Hepatocyte (in vitro differentiated cells): ENCODE measurements around the gene AKT1. TPM values are rescaled to one million over a fixed set of nuclear protein-coding genes. Genes with fewer than 3 reads are reported as not detected.

Experiments
- DNase-seq: peaks from one replicate; pipeline ENCODE4 v3.0.0-alpha.2; 2016; ENCODE audit warnings: low spot score
- H2AFZ ChIP-seq: fragments of 200-600 bp; sonication (generic); 2 replicates; pipeline ENCODE4 v1.6.0; 2016; ENCODE audit warnings: antibody characterized with exemption, mild to moderate bottlenecking
- H3K27ac ChIP-seq: fragments of 200-600 bp; sonication (generic); 2 replicates; pipeline ENCODE4 v1.5.1; 2016; ENCODE audit warnings: mild to moderate bottlenecking
- H3K27me3 ChIP-seq: fragments of 200-600 bp; sonication (generic); 2 replicates; pipeline ENCODE4 v1.6.1; 2016
- H3K36me3 ChIP-seq: fragments of 200-600 bp; sonication (generic); replicated peaks from 2 replicates; pipeline ENCODE4 v1.5.1; 2016; ENCODE audit warnings: low read depth; ENCODE audit not compliant: insufficient read depth
- H3K4me1 ChIP-seq: fragments of 200-600 bp; sonication (generic); 2 replicates; pipeline ENCODE4 v1.5.1; 2016; ENCODE audit warnings: mild to moderate bottlenecking, moderate library complexity; ENCODE audit not compliant: insufficient read depth
- H3K4me2 ChIP-seq: fragments of 200-600 bp; sonication (generic); 2 replicates; pipeline ENCODE4 v1.6.0; 2016
- H3K4me3 ChIP-seq: fragments of 200-600 bp; sonication (generic); 2 replicates; pipeline ENCODE4 v1.5.1; 2016; ENCODE audit warnings: mild to moderate bottlenecking
- H3K79me2 ChIP-seq: fragments of 200-600 bp; sonication (generic); 2 replicates; pipeline ENCODE4 v1.6.0; 2017; ENCODE audit warnings: mild to moderate bottlenecking
- H3K9me2 ChIP-seq: fragments of 200-600 bp; sonication (generic); replicated peaks from 2 replicates; pipeline ENCODE4 v1.6.0; 2017; ENCODE audit warnings: mild to moderate bottlenecking; ENCODE audit not compliant: insufficient read depth
- H3K9me3 ChIP-seq: fragments of 200-600 bp; sonication (generic); 2 replicates; pipeline ENCODE4 v1.5.1; 2016; ENCODE audit warnings: low read depth, mild to moderate bottlenecking
- H4K20me1 ChIP-seq: fragments of 200-600 bp; sonication (generic); 2 replicates; pipeline ENCODE4 v1.6.0; 2016; ENCODE audit warnings: mild to moderate bottlenecking; ENCODE audit not compliant: insufficient read depth, poor library complexity, severe bottlenecking
- CTCF ChIP-seq: fragments of 200-600 bp; sonication (generic); IDR thresholded peaks from 2 replicates; pipeline ENCODE4 v1.5.1; 2016; ENCODE audit warnings: antibody characterized with exemption, mild to moderate bottlenecking; ENCODE audit not compliant: poor library complexity
- EZH2 ChIP-seq: fragments of 200-600 bp; sonication (generic); IDR thresholded peaks from 2 replicates; pipeline ENCODE4 v1.6.1; 2016; ENCODE audit warnings: antibody characterized with exemption, mild to moderate bottlenecking, borderline replicate concordance
- EZH2phosphoT487 ChIP-seq: fragments of 200-600 bp; sonication (generic); IDR thresholded peaks from one replicate; pipeline ENCODE4 v1.6.1; 2018; ENCODE audit warnings: antibody characterized with exemption, mild to moderate bottlenecking, low read depth, moderate library complexity; ENCODE audit not compliant: unreplicated experiment, severe bottlenecking
- WGBS: methylation state at CpG from one replicate; pipeline ENCODE4 v1.1.6; 2016; ENCODE audit warnings: low lambda C conversion rate; ENCODE audit errors: missing lambda C conversion rate; 5-methylcytosine and 5-hydroxymethylcytosine counted together
- polyA plus RNA-seq: library from polyadenylated mRNA; unstranded; fragments of >200 nt; fragmentation: Nextera tagmentation; extraction: Ambion mirVana; gene quantifications from 2 replicates; pipeline ENCODE4 v1.2.1, GENCODE V29; 2016
- total RNA-seq: library from RNA; depleted of rRNA; stranded (reverse); fragments of >200 nt; gene quantifications from 2 replicates; pipeline ENCODE4 v1.2.3, GENCODE V29; 2014

AKT1 gene
- total and polyA plus RNA-seq, 2 experiments from 2014 or later = 124 to 159 TPM

GRCh38 chr14:104792101-104792884, 3.3 kb downstream of the AKT1 start:
- H3K4me1 ChIP-seq = peaks cover 28% of the 10 kb centered on the region
- no peaks in the 10 kb centered on the region for H3K36me3 ChIP-seq
- H4K20me1 ChIP-seq = peaks cover 70% of the 10 kb centered on the region
- no peak overlapping the region for H2AFZ ChIP-seq
- no peak overlapping the region for H3K4me3 ChIP-seq
- H3K79me2 ChIP-seq = peaks cover 77% of the 10 kb centered on the region
- no peak overlapping the region for H3K27ac ChIP-seq
- H3K4me2 ChIP-seq = peak overlapping the region; percentile 100
- no peaks in the 10 kb centered on the region for H3K27me3 ChIP-seq
- no peak for DNase-seq
- 96% methylated on average over 24 of the region's 25 CpGs for WGBS
- no peak for TF ChIP-seq EZH2phosphoT487
- TF ChIP-seq EZH2 = no peak
- TF ChIP-seq CTCF = no peak
- H3K9me3 ChIP-seq = no peaks in the 10 kb centered on the region
- H3K9me2 ChIP-seq = no peaks in the 10 kb centered on the region

GRCh38 chr14:104791425-104791824, 4.1 kb downstream of the AKT1 start:
- Histone ChIP-seq H3K36me3 (no peaks in the 10 kb centered on the region), H2AFZ (no peak overlapping the region), H3K4me1 (peaks cover 24% of the 10 kb centered on the region), H3K9me2 (no peaks in the 10 kb centered on the region), H3K4me3 (no peak overlapping the region), H3K27me3 (no peaks in the 10 kb centered on the region), H3K9me3 (no peaks in the 10 kb centered on the region), H3K27ac (no peak overlapping the region), H3K79me2 (peaks cover 83% of the 10 kb centered on the region), H3K4me2 (no peak overlapping the region), H4K20me1 (peaks cover 78% of the 10 kb centered on the region)
- TF ChIP-seq CTCF (no peak), EZH2phosphoT487 (no peak), EZH2 (no peak)
- DNase-seq = no peak
- WGBS = 86% methylated on average over 5 of the region's 9 CpGs

GRCh38 chr14:104789752-104790743, 5.5 kb downstream of the AKT1 start:
- TF ChIP-seq EZH2phosphoT487 (no peak), CTCF (no peak), EZH2 (no peak)
- peaks cover 86% of the 10 kb centered on the region for H3K79me2 ChIP-seq
- no peak overlapping the region for H3K27ac ChIP-seq
- H3K9me2 ChIP-seq = no peaks in the 10 kb centered on the region
- H3K27me3 ChIP-seq = no peaks in the 10 kb centered on the region
- no peaks in the 10 kb centered on the region for H3K36me3 ChIP-seq
- peaks cover 18% of the 10 kb centered on the region for H3K4me1 ChIP-seq
- no peak overlapping the region for H3K4me3 ChIP-seq
- H3K4me2 ChIP-seq = no peak overlapping the region
- no peaks in the 10 kb centered on the region for H3K9me3 ChIP-seq
- WGBS = 93% methylated on average over 30 of the region's 31 CpGs
- peaks cover 86% of the 10 kb centered on the region for H4K20me1 ChIP-seq
- DNase-seq = no peak
- no peak overlapping the region for H2AFZ ChIP-seq
